DND-41 (cell line): ENCODE results near the gene SORBS1.

Source experiments
- ATAC-seq: fragments of 200-7000 bp; cut with Tn5 transposase; 3 replicates; pipeline ENCODE4 v1.9.1; 2021; ENCODE audit warnings: low read depth; ENCODE audit not compliant: insufficient read depth
- DNase-seq: peaks from one replicate; pipeline ENCODE4 v3.0.0-alpha.2; 2020
- H2AFZ ChIP-seq: 2 replicates; pipeline ENCODE4 v1.6.0; 2012; ENCODE audit warnings: low read depth, low read length
- H3K27ac ChIP-seq: 2 replicates; pipeline ENCODE4 v1.5.1; 2012; ENCODE audit warnings: low read length, inconsistent platforms
- H3K27me3 ChIP-seq: fragments of 200-600 bp; sonication (generic); 2 replicates; pipeline ENCODE4 v1.6.0; 2012; ENCODE audit warnings: low read length, mild to moderate bottlenecking, inconsistent platforms; ENCODE audit not compliant: insufficient read depth, poor library complexity
- H3K36me3 ChIP-seq: 2 replicates; pipeline ENCODE4 v1.5.1; 2012; ENCODE audit warnings: low read length, inconsistent platforms; ENCODE audit not compliant: insufficient read depth
- H3K4me1 ChIP-seq: 2 replicates; pipeline ENCODE4 v1.5.1; 2012; ENCODE audit warnings: mild to moderate bottlenecking, low read length; ENCODE audit not compliant: insufficient read depth
- H3K4me2 ChIP-seq: 2 replicates; pipeline ENCODE4 v1.6.0; 2012; ENCODE audit warnings: mild to moderate bottlenecking, moderate library complexity, low read length, inconsistent platforms; ENCODE audit not compliant: insufficient read depth
- H3K4me3 ChIP-seq, 2 experiments: fragments of 200-600 bp in 1 of 2; shearing (Covaris generic) in 1 of 2; 2 replicates each; pipeline ENCODE4 v1.5.1; 2012 to 2016; ENCODE audit warnings: inconsistent platforms in 2 of 2, low read length in 2 of 2, mild to moderate bottlenecking in 2 of 2, low read depth in 1 of 2, moderate library complexity in 1 of 2
- H3K79me2 ChIP-seq: 2 replicates; pipeline ENCODE4 v1.6.0; 2012; ENCODE audit warnings: low read length, inconsistent platforms; ENCODE audit not compliant: insufficient read depth
- H3K9ac ChIP-seq: 2 replicates; pipeline ENCODE4 v1.6.0; 2012; ENCODE audit warnings: low read depth, mild to moderate bottlenecking, inconsistent platforms, low read length, moderate library complexity
- H3K9me3 ChIP-seq: 2 replicates; pipeline ENCODE4 v1.5.1; 2012; ENCODE audit warnings: low read length, moderate library complexity, mild to moderate bottlenecking, inconsistent platforms; ENCODE audit not compliant: insufficient read depth, severe bottlenecking
- H4K20me1 ChIP-seq: 2 replicates; pipeline ENCODE4 v1.6.0; 2012; ENCODE audit warnings: low read length; ENCODE audit not compliant: insufficient read depth
- EZH2 ChIP-seq: IDR thresholded peaks from 3 replicates; pipeline ENCODE4 v1.6.1; 2012; ENCODE audit warnings: borderline replicate concordance, low read depth, mild to moderate bottlenecking, moderate library complexity, low read length, inconsistent platforms; ENCODE audit not compliant: severe bottlenecking
- TF ChIP-seq, protein P1 (sequence below): IDR thresholded peaks from 2 replicates; pipeline ENCODE4 v1.5.1; 2012; ENCODE audit warnings: borderline replicate concordance, low read length, moderate library complexity, mild to moderate bottlenecking; ENCODE audit not compliant: poor library complexity, severe bottlenecking; ENCODE audit errors: extremely low read depth

SORBS1 gene

DNA sequence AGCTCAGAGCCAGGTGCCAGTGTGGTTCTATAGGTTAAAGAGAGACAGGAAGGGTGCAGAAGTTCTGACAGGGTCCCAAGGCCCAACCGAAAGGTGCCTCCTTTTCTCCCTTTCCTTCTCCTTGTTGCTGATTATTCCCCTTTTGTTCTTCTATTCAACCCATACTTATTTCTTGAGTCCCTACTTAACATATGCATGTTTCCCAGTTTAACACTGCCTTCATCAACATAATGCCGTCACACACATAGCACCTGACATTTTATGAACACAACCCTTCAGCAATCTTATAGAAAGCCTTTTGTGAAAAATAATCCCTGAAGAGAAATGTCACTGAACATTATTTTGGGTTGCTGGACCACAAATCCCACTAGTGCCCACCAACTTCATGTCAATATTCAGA, 39.1 kb downstream of the SORBS1 start:
- Histone ChIP-seq H3K27ac (no peak overlapping the region), H3K27me3 (peaks cover 16% of the 10 kb centered on the region), H3K9ac (no peak overlapping the region), H3K4me2 (no peak overlapping the region), H4K20me1 (no peaks in the 10 kb centered on the region), H3K9me3 (no peaks in the 10 kb centered on the region), H3K4me3 (no peak overlapping the region), H3K79me2 (no peaks in the 10 kb centered on the region), H3K36me3 (no peaks in the 10 kb centered on the region), H2AFZ (no peak overlapping the region), H3K4me1 (no peaks in the 10 kb centered on the region)
- DNase-seq, result no peak
- ATAC-seq, result no peak
- TF ChIP-seq, protein P1, sequence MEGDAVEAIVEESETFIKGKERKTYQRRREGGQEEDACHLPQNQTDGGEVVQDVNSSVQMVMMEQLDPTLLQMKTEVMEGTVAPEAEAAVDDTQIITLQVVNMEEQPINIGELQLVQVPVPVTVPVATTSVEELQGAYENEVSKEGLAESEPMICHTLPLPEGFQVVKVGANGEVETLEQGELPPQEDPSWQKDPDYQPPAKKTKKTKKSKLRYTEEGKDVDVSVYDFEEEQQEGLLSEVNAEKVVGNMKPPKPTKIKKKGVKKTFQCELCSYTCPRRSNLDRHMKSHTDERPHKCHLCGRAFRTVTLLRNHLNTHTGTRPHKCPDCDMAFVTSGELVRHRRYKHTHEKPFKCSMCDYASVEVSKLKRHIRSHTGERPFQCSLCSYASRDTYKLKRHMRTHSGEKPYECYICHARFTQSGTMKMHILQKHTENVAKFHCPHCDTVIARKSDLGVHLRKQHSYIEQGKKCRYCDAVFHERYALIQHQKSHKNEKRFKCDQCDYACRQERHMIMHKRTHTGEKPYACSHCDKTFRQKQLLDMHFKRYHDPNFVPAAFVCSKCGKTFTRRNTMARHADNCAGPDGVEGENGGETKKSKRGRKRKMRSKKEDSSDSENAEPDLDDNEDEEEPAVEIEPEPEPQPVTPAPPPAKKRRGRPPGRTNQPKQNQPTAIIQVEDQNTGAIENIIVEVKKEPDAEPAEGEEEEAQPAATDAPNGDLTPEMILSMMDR, result no peak
- no peak for TF ChIP-seq EZH2

DNA sequence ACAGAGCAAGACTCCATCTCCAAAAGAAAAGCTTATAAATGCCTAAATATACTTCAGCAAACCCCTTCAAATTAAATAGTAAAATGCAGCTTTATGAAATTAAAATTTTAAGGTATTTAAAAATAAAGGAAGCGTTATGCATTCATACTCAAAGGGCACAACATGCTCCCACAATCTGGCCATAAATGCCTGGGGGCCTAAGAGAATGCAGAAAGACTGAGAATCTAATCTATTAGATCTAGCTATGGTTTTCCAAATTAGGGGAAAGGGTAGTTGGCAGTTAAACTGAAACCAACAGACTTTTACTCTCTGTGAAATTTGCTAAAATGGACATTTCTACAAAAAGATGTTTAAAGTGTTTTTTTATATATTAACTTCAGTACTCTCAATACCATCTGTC, 40.6 kb downstream of the SORBS1 start:
- Histone ChIP-seq H3K4me2 (no peak overlapping the region), H3K27ac (no peak overlapping the region), H4K20me1 (no peaks in the 10 kb centered on the region), H2AFZ (no peak overlapping the region), H3K9me3 (no peaks in the 10 kb centered on the region), H3K79me2 (no peaks in the 10 kb centered on the region), H3K4me3 (no peak overlapping the region), H3K9ac (no peak overlapping the region), H3K4me1 (no peaks in the 10 kb centered on the region), H3K27me3 (peaks cover 16% of the 10 kb centered on the region), H3K36me3 (no peaks in the 10 kb centered on the region)
- ATAC-seq, result no peak
- TF ChIP-seq, protein P1, result no peak
- TF ChIP-seq EZH2, result no peak
- DNase-seq, result no peak

DNA sequence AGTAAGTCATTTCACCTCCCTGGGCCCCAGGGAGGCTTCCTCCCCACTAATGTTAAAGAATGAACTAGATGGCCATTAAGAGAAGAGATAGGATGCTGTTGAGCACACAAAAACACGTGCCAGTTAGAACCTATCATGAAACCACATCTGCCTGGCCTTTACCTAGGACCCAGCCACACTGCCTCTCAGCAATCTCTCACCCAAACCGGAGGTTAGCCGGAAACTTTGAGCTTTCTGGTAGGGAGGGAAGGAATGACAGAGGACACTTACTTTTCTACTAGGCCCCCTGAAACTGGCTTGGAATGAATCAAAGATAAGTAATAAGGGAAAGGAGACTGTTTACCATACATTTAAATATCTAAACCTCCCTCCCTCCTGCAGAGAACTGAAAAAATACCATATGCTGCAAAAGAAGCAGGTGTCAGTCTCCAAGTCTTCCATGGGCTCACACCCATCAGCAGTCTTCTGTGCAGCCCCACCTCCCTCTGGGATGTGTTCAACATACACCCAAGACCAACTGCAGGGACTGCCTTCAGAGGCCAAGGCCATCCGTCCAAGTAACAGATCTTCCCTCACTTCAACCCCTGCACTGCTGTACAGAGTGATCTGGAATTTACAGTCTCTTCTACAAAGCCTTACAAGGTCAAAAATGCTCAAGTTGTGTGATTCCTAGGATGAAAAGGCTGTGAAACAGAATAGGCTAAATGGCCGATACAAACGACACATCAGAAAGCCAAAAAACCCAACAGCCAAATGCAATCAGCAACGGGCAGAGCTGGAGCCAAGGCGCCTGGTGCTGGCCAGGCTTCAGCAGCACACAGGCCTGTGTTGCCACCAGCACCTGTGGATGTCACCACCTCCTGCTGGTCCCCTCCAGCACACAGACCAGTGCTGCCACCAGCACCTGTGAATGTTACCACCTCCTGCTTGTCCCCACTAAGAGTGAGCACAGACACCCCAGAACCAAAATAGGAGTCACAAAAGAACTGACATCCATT, 42.4 kb downstream of the SORBS1 start:
- Histone ChIP-seq H3K4me3 (no peak overlapping the region), H3K4me2 (no peak overlapping the region), H3K9me3 (no peaks in the 10 kb centered on the region), H3K27me3 (peaks cover 10% of the 10 kb centered on the region), H3K79me2 (no peaks in the 10 kb centered on the region), H2AFZ (no peak overlapping the region), H3K4me1 (no peaks in the 10 kb centered on the region), H3K9ac (no peak overlapping the region), H4K20me1 (no peaks in the 10 kb centered on the region), H3K36me3 (no peaks in the 10 kb centered on the region), H3K27ac (no peak overlapping the region)
- TF ChIP-seq EZH2, result no peak
- TF ChIP-seq, protein P1, result no peak
- ATAC-seq (no peak), DNase-seq (no peak)
